PFSK-1 (cell line): Measurements from ENCODE around the gene ERN1.

Experiments
- FOXP2 ChIP-seq: optimal IDR thresholded peaks from 2 replicates; pipeline ENCODE3; 2011; ENCODE audit warnings: borderline replicate concordance, control low read depth, inconsistent platforms; ENCODE audit not compliant: insufficient read depth; ENCODE audit errors: extremely low read length, extremely low read depth
- TAF1 ChIP-seq: IDR thresholded peaks from 2 replicates; pipeline ENCODE4 v1.6.1; 2012; ENCODE audit warnings: low read length, control low read depth, borderline replicate concordance; ENCODE audit not compliant: insufficient read depth

Gene ERN1

DNA sequence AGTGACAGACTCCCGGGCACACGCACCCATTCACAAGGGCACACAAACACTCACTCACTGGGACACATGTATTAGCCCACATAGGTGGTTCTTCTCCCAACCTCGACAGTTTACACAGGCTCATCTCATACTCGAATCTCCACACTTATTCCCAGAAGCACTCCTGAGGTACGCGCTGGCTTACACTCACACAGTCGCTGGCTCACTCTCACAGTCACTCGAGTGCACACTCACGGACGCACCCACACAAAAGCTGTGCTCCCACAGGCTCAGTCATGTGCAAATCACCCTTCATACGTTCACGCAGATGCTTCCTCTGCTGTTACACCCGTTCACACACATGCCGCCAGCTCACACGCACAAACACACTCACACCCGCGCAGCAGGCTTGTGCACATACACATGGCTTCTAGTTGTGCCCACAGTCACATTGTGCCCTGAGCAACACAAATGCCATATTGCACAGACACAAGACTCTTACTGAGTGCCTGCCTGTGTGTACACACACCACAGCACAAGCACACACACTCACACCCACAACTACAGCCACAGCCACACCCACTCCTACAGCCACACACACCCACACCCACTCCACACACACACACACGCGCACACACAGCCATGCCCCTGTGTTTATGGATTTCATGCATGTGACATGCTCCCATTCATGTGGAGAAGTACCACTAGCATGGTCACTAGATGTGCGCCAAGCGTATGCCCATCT, 140.2 kb downstream of the ERN1 start:
- no peak for TF ChIP-seq FOXP2
- TF ChIP-seq TAF1, result no peak
